Subcutaneous abdominal adipose tissue (tissue), 5 donors: Measurements from ENCODE around the gene SSBP3.

Experiments
- H3K27ac ChIP-seq: one replicate; pipeline ENCODE4 v1.7.0; 2013; ENCODE audit warnings: low read depth, mild to moderate bottlenecking, inconsistent platforms, low read length, moderate library complexity
- H3K27me3 ChIP-seq, 5 donors: one replicate each; pipeline ENCODE4 v1.7.0; 2013; ENCODE audit warnings: low read length in 5 of 5, inconsistent platforms in 1 of 5; ENCODE audit not compliant: control insufficient read depth in 5 of 5, insufficient read depth in 4 of 5
- H3K36me3 ChIP-seq, 5 donors: one replicate each; pipeline ENCODE4 v1.7.0; 2013; ENCODE audit warnings: low read length in 5 of 5; ENCODE audit not compliant: control insufficient read depth in 5 of 5, insufficient read depth in 5 of 5
- H3K4me1 ChIP-seq, 5 donors: one replicate each; pipeline ENCODE4 v1.7.0; 2013; ENCODE audit warnings: low read length in 5 of 5, mild to moderate bottlenecking in 3 of 5, moderate library complexity in 1 of 5; ENCODE audit not compliant: control insufficient read depth in 5 of 5, insufficient read depth in 5 of 5
- H3K4me3 ChIP-seq, 5 donors: one replicate each; pipeline ENCODE4 v1.7.0; 2013; ENCODE audit warnings: low read length in 5 of 5, low read depth in 1 of 5
- H3K9ac ChIP-seq, 5 donors: one replicate each; pipeline ENCODE4 v1.7.0; 2013; ENCODE audit warnings: low read length in 5 of 5, mild to moderate bottlenecking in 4 of 5, moderate library complexity in 3 of 5
- H3K9me3 ChIP-seq, 5 donors: one replicate each; pipeline ENCODE4 v1.7.0; 2013; ENCODE audit warnings: low read length in 5 of 5; ENCODE audit not compliant: control insufficient read depth in 5 of 5
- donor health status: healthy.
- donor health status: healthy.
- donor health status: healthy.
- donor health status: healthy.
- donor health status: healthy.

SSBP3 gene

DNA sequence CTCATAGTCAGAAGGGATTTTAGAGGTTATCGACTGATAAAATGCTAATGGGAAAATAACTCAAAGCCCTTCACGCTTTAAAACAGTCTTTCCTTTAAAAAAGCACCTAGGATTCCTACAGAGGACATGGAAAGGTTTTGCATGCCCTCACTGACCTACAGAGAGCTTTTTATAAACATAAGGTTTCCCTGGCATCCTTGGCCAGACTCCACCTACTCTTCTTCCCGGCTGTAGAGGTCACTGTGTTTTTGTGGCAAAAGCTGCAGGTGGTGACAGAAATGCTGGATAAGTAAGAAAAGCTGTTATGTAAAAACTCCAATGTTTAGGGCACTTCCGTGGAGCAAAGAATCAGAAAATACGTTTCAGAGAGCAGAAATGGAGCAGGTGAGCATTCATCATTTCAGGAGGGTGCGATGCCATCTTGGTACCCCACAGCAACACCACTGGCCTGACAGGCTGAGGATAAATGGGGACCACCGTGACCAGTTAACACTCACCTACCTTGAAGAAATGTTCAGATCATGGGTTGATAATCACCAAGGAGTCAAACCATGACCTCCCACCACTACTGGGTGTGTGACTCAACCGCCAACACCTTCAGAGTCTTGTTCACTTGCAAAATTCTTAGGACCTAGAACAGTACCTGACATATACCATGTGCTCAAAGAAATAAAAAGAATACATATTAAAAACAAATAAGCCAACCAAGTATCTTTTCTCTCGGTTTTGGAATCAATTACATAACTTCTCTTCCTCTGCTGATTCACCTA lies 46.6 kb downstream of the SSBP3 start:
- H3K36me3 ChIP-seq: peaks cover 0 to 18% (median 6%) of the 10 kb centered on the region in 5 donors
- no peak overlapping the region for H3K27ac ChIP-seq
- H3K9me3 ChIP-seq: no peaks in the 10 kb centered on the region
- peaks cover 0 to 28% (median 26%) of the 10 kb centered on the region in 5 donors for H3K4me1 ChIP-seq
- H3K27me3 ChIP-seq: no peaks in the 10 kb centered on the region
- no peak overlapping the region for H3K9ac ChIP-seq
- no peak overlapping the region for H3K4me3 ChIP-seq

DNA sequence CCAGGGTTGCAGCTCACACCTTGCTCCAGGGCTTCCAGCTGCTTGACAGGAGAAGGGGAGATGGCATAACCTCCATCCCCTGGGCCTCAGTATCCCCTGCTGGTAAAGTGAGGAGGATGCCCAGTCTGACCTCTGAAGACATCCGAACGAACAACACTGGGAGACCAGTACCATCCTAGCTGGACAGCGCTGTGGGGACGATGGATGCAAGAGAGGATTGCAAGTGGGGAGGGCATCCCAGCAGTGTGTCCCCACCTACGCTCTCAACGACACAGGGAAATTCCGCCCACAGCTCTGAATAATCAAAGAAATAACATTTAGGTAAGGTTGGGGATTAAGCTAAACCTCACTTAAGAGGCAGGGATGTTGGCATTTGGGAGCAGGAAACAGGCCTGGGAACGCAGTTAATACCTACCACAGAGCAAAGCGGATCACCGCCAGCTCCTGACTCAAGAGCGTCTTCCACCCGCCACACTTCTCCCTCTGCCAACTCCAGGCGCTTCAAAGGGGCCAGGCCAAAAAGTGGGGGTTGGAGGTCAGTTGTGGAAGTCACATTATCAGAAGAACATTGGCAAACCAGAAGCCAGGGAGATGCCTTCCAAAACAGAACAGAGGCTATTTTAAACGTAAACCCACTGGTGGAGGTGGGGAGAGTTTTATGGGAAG lies 47.6 kb downstream of the SSBP3 start:
- Histone ChIP-seq H3K27me3 (no peaks in the 10 kb centered on the region), H3K4me1 (peaks cover 0 to 30% (median 26%) of the 10 kb centered on the region in 5 donors), H3K9me3 (no peaks in the 10 kb centered on the region), H3K36me3 (peaks cover 0 to 18% (median 6%) of the 10 kb centered on the region in 5 donors), H3K4me3 (no peak overlapping the region), H3K27ac (no peak overlapping the region), H3K9ac (no peak overlapping the region)

DNA sequence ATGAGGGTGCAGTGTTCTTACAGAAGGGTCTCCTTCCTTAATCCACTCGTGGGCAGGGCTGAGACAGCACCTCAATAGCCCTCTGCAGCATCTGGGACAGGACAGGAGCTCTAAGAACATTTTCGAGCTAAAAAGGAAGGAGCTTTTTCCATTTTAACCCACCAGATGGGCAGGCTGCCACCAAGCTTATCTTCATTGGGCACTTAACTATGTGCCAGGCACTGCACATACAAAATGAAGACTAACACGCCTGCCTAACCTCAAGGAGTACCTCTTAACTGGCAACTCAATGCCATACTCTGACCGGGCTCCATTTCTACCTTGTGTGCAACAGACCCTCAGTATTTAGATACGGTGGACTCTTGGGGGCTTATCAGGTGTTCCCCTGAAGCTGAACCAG lies 48.2 kb downstream of the SSBP3 start:
- Histone ChIP-seq H3K36me3 (peaks cover 0 to 18% (median 6%) of the 10 kb centered on the region in 5 donors), H3K27ac (no peak overlapping the region), H3K9me3 (no peaks in the 10 kb centered on the region), H3K4me1 (peaks cover 0 to 30% (median 26%) of the 10 kb centered on the region in 5 donors), H3K4me3 (no peak overlapping the region), H3K9ac (no peak overlapping the region), H3K27me3 (no peaks in the 10 kb centered on the region)

GRCh38 chr1:54356680-54357147 lies 49.5 kb downstream of the SSBP3 start:
- H3K27ac ChIP-seq: no peak overlapping the region
- no peaks in the 10 kb centered on the region for H3K27me3 ChIP-seq
- H3K36me3 ChIP-seq: peaks cover 0 to 18% (median 6%) of the 10 kb centered on the region in 5 donors
- H3K9me3 ChIP-seq: no peaks in the 10 kb centered on the region
- peaks cover 0 to 30% (median 21%) of the 10 kb centered on the region in 5 donors for H3K4me1 ChIP-seq
- H3K9ac ChIP-seq: no peak overlapping the region
- H3K4me3 ChIP-seq: peak overlapping the region in 1 of 5 donors; percentile 28

GRCh38 chr1:54355931-54356679 lies 50.1 kb downstream of the SSBP3 start:
- Histone ChIP-seq H3K27ac (no peak overlapping the region), H3K4me1 (peaks cover 0 to 30% (median 21%) of the 10 kb centered on the region in 5 donors), H3K36me3 (peaks cover 0 to 18% (median 6%) of the 10 kb centered on the region in 5 donors), H3K9me3 (no peaks in the 10 kb centered on the region), H3K27me3 (no peaks in the 10 kb centered on the region), H3K4me3 (peak overlapping the region in 1 of 5 donors; percentile 28), H3K9ac (no peak overlapping the region)

DNA sequence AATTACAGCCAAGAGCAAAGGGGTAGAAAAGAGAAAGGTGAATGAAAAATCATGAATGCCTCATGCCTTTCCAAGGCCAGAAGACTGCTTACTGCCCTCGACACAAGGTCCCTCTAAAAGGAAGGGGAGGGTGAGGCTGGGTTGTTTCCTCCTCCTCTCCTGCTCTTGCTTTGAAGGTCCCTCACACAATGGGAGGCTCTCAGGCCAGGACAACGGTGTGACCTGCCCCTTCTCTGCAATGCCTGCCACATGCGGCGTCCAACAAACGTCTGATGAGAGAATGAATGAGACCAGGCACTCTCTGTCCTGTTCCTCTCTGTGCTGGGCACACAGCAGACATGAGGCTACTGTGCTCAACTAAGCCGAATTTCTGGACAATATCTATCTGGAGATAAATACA lies 51.3 kb downstream of the SSBP3 start:
- H3K36me3 ChIP-seq: peaks cover 0 to 18% (median 6%) of the 10 kb centered on the region in 5 donors
- H3K4me3 ChIP-seq: no peak overlapping the region
- H3K9me3 ChIP-seq: no peaks in the 10 kb centered on the region
- H3K27me3 ChIP-seq: no peaks in the 10 kb centered on the region
- H3K9ac ChIP-seq: no peak overlapping the region
- H3K4me1 ChIP-seq: peaks cover 0 to 30% (median 21%) of the 10 kb centered on the region in 5 donors
- no peak overlapping the region for H3K27ac ChIP-seq

GRCh38 chr1:54353959-54354358 lies 52.2 kb downstream of the SSBP3 start:
- Histone ChIP-seq H3K27me3 (no peaks in the 10 kb centered on the region), H3K4me1 (peaks cover 0 to 26% (median 20%) of the 10 kb centered on the region in 5 donors), H3K27ac (no peak overlapping the region), H3K9me3 (no peaks in the 10 kb centered on the region), H3K36me3 (peaks cover 0 to 15% (median 6%) of the 10 kb centered on the region in 5 donors), H3K9ac (no peak overlapping the region), H3K4me3 (no peak overlapping the region)

GRCh38 chr1:54352755-54353154 lies 53.4 kb downstream of the SSBP3 start:
- Histone ChIP-seq H3K9ac (no peak overlapping the region), H3K27ac (no peak overlapping the region), H3K4me3 (no peak overlapping the region), H3K4me1 (peaks cover 0 to 29% (median 20%) of the 10 kb centered on the region in 5 donors), H3K27me3 (no peaks in the 10 kb centered on the region), H3K36me3 (peaks cover 0 to 4% (median 2%) of the 10 kb centered on the region in 5 donors), H3K9me3 (no peaks in the 10 kb centered on the region)

DNA sequence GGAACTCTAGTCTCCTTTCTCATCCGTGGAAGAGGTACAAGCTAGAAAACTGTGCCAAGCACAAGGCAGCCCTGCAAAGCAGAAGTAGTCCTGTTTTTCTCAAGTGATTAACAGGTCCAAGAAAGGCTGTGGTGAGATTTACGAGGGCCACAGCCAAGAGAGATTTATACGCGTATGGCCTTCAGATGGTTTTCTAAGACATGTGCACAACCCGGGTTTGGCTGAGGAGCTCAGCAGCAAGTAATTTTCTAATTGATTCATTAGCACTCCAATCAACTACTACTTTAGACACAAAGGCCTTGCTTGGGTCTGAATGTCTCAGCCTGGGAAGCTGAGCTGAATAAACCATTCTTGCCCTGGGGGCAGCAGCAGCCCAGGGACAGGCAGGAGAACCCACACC lies 55.8 kb downstream of the SSBP3 start:
- H3K4me3 ChIP-seq: no peak overlapping the region
- no peaks in the 10 kb centered on the region for H3K27me3 ChIP-seq
- H3K9me3 ChIP-seq: no peaks in the 10 kb centered on the region
- peaks cover 0 to 2% (median 0%) of the 10 kb centered on the region in 5 donors for H3K36me3 ChIP-seq
- H3K9ac ChIP-seq: no peak overlapping the region
- no peak overlapping the region for H3K27ac ChIP-seq
- peaks cover 0 to 11% (median 4%) of the 10 kb centered on the region in 5 donors for H3K4me1 ChIP-seq
